HEK293 (cell line): ENCODE results near the gene MAP2K6.

Experiments
- CTCF ChIA-PET: fragments of 350-600 bp; formaldehyde crosslinking; extraction: SDS; loops from one replicate; lab custom pipeline; 2021; ENCODE audit warnings: antibody characterized with exemption; lab: Yijun Ruan, JAX
- POLR2A ChIA-PET: fragments of 300-600 bp; formaldehyde crosslinking; extraction: SDS; loops from one replicate; lab custom pipeline; 2020; ENCODE audit warnings: antibody characterized with exemption, inconsistent platforms; lab: Yijun Ruan, JAX
- H3K27ac ChIP-seq: fragments of 200-500 bp; sonication (Bioruptor generic); 2 replicates; pipeline ENCODE4 v1.5.1; 2014; ENCODE audit warnings: low read depth, low read length, control low read depth, inconsistent platforms; ENCODE audit errors: extremely low read depth
- H3K36me3 ChIP-seq, 2 experiments: fragments of 200-500 bp in 1 of 2; sonication (Bioruptor generic) in 1 of 2; 1 replicate in 1 of 2; 2 replicates in 1 of 2; pipeline ENCODE4 v1.5.1; 2014 to 2017; ENCODE audit warnings: inconsistent platforms in 2 of 2, low read length in 2 of 2; ENCODE audit not compliant: control insufficient read depth in 2 of 2, insufficient read depth in 1 of 2
- H3K4me1 ChIP-seq: fragments of 200-500 bp; sonication (Bioruptor generic); 2 replicates; pipeline ENCODE4 v1.5.1; 2014; ENCODE audit warnings: mild to moderate bottlenecking, low read length, inconsistent platforms; ENCODE audit not compliant: control insufficient read depth, insufficient read depth
- H3K4me3 ChIP-seq: 2 replicates; pipeline ENCODE4 v1.5.1; 2011; ENCODE audit warnings: low read depth, mild to moderate bottlenecking, control low read depth, low read length, moderate library complexity
- H3K9me3 ChIP-seq: fragments of 200-500 bp; sonication (Bioruptor generic); 2 replicates; pipeline ENCODE4 v1.5.1; 2014; ENCODE audit warnings: low read depth, low read length, inconsistent platforms; ENCODE audit not compliant: control insufficient read depth, insufficient read depth
- BCL11A ChIP-seq: fragments of 450-650 bp; formaldehyde crosslinking; IDR thresholded peaks from 2 replicates; pipeline ENCODE4 v1.5.1; 2016; ENCODE audit warnings: low read depth, missing biosample characterization, missing genetic modification characterization
- MZF1 ChIP-seq: fragments of 450-650 bp; formaldehyde crosslinking; IDR thresholded peaks from 2 replicates; pipeline ENCODE4 v1.5.1; 2017; ENCODE audit warnings: missing biosample characterization, missing genetic modification characterization, borderline replicate concordance
- PRDM1 ChIP-seq: fragments of 450-650 bp; formaldehyde crosslinking; IDR thresholded peaks from 2 replicates; pipeline ENCODE4; 2016; ENCODE audit warnings: missing biosample characterization, missing genetic modification characterization
- REPIN1 ChIP-seq: fragments of 450-650 bp; formaldehyde crosslinking; IDR thresholded peaks from 2 replicates; pipeline ENCODE4 v1.5.1; 2017; ENCODE audit warnings: missing biosample characterization, missing genetic modification characterization, low read depth
- SCRT1 ChIP-seq: fragments of 450-650 bp; formaldehyde crosslinking; IDR thresholded peaks from 2 replicates; pipeline ENCODE4 v1.5.1; 2016; ENCODE audit warnings: missing biosample characterization, missing genetic modification characterization, borderline replicate concordance
- YY2 ChIP-seq: fragments of 450-650 bp; formaldehyde crosslinking; IDR thresholded peaks from 2 replicates; pipeline ENCODE4 v1.5.1; 2016; ENCODE audit warnings: missing biosample characterization, missing genetic modification characterization
- ZFP3 ChIP-seq: fragments of 450-650 bp; formaldehyde crosslinking; IDR thresholded peaks from 2 replicates; pipeline ENCODE4 v1.5.1; 2016; ENCODE audit warnings: low read depth, missing biosample characterization, missing genetic modification characterization
- ZNF112 ChIP-seq: fragments of 450-650 bp; formaldehyde crosslinking; IDR thresholded peaks from 2 replicates; pipeline ENCODE4 v1.5.0; 2017; ENCODE audit warnings: missing biosample characterization, missing genetic modification characterization
- ZNF169 ChIP-seq: fragments of 450-650 bp; formaldehyde crosslinking; IDR thresholded peaks from 2 replicates; pipeline ENCODE4 v1.5.1; 2016; ENCODE audit warnings: missing biosample characterization, missing genetic modification characterization
- ZNF19 ChIP-seq: fragments of 450-650 bp; formaldehyde crosslinking; IDR thresholded peaks from 2 replicates; pipeline ENCODE4; 2016; ENCODE audit warnings: missing biosample characterization, missing genetic modification characterization, low read depth
- ZNF24 ChIP-seq: fragments of 450-650 bp; formaldehyde crosslinking; IDR thresholded peaks from 2 replicates; pipeline ENCODE4 v1.5.1; 2016; ENCODE audit warnings: missing biosample characterization, missing genetic modification characterization
- ZNF274 ChIP-seq, 2 experiments: fragments of 200-500 bp in 1 of 2; fragments of 450-650 bp in 1 of 2; sonication (Bioruptor generic) in 1 of 2; formaldehyde crosslinking in 1 of 2; IDR thresholded peaks; 2 replicates each; pipeline versions ENCODE4 v1.5.1 to v1.6.1; 2014 to 2016; ENCODE audit warnings: borderline replicate concordance in 1 of 2, inconsistent platforms in 1 of 2, low read length in 1 of 2, missing biosample characterization in 1 of 2, missing genetic modification characterization in 1 of 2
- ZNF311 ChIP-seq: fragments of 450-650 bp; formaldehyde crosslinking; IDR thresholded peaks from 2 replicates; pipeline ENCODE4 v1.5.1; 2017; ENCODE audit warnings: missing biosample characterization, missing genetic modification characterization, borderline replicate concordance
- ZNF354C ChIP-seq: fragments of 450-650 bp; formaldehyde crosslinking; IDR thresholded peaks from 2 replicates; pipeline ENCODE4 v1.5.1; 2016; ENCODE audit warnings: missing biosample characterization, missing genetic modification characterization, low read depth, borderline replicate concordance
- ZNF37A ChIP-seq: fragments of 450-650 bp; IDR thresholded peaks from 2 replicates; pipeline ENCODE4 v1.5.1; 2018; ENCODE audit warnings: missing biosample characterization, missing genetic modification characterization
- ZNF423 ChIP-seq: fragments of 450-650 bp; formaldehyde crosslinking; IDR thresholded peaks from 2 replicates; pipeline ENCODE4 v1.5.1; 2016; ENCODE audit warnings: missing biosample characterization, missing genetic modification characterization
- ZNF610 ChIP-seq: fragments of 450-650 bp; formaldehyde crosslinking; IDR thresholded peaks from 2 replicates; pipeline ENCODE4 v1.5.1; 2016; ENCODE audit warnings: missing biosample characterization, missing genetic modification characterization, borderline replicate concordance
- ZNF658 ChIP-seq: fragments of 450-650 bp; formaldehyde crosslinking; IDR thresholded peaks from 2 replicates; pipeline ENCODE4; 2016; ENCODE audit warnings: missing biosample characterization, missing genetic modification characterization
- ZNF664 ChIP-seq: fragments of 450-650 bp; formaldehyde crosslinking; IDR thresholded peaks from 2 replicates; pipeline ENCODE4 v1.5.1; 2016; ENCODE audit warnings: missing biosample characterization, missing genetic modification characterization
- ZNF785 ChIP-seq: fragments of 450-650 bp; formaldehyde crosslinking; IDR thresholded peaks from 2 replicates; pipeline ENCODE4 v1.5.1; 2016; ENCODE audit warnings: missing biosample characterization, missing genetic modification characterization
- ZSCAN30 ChIP-seq: fragments of 450-650 bp; IDR thresholded peaks from 2 replicates; pipeline ENCODE4 v1.5.1; 2018; ENCODE audit warnings: missing biosample characterization, mild to moderate bottlenecking, missing genetic modification characterization, moderate library complexity
- ZXDB ChIP-seq: fragments of 450-650 bp; formaldehyde crosslinking; IDR thresholded peaks from 2 replicates; pipeline ENCODE4 v1.5.1; 2016; ENCODE audit warnings: missing biosample characterization, missing genetic modification characterization
- TF ChIP-seq, protein P1 (sequence below): fragments of 450-650 bp; formaldehyde crosslinking; IDR thresholded peaks from 2 replicates; pipeline ENCODE4 v1.5.1; 2016; ENCODE audit warnings: missing biosample characterization, missing genetic modification characterization
- TF ChIP-seq, protein P2 (sequence below): fragments of 450-650 bp; formaldehyde crosslinking; IDR thresholded peaks from 2 replicates; pipeline ENCODE4 v1.5.1; 2016; ENCODE audit warnings: missing biosample characterization, missing genetic modification characterization
- TF ChIP-seq, protein P3 (sequence below): fragments of 450-650 bp; formaldehyde crosslinking; IDR thresholded peaks from 2 replicates; pipeline ENCODE4 v1.5.0; 2017; ENCODE audit warnings: missing biosample characterization, missing genetic modification characterization, borderline replicate concordance
- TF ChIP-seq, protein P4 (sequence below): fragments of 450-650 bp; formaldehyde crosslinking; IDR thresholded peaks from 2 replicates; pipeline ENCODE4 v1.5.1; 2016; ENCODE audit warnings: missing biosample characterization, missing genetic modification characterization, low read depth
- TF ChIP-seq, protein P5 (sequence below): fragments of 450-650 bp; formaldehyde crosslinking; IDR thresholded peaks from 2 replicates; pipeline ENCODE4 v1.5.1; 2016; ENCODE audit warnings: missing biosample characterization, missing genetic modification characterization

Gene MAP2K6

DNA sequence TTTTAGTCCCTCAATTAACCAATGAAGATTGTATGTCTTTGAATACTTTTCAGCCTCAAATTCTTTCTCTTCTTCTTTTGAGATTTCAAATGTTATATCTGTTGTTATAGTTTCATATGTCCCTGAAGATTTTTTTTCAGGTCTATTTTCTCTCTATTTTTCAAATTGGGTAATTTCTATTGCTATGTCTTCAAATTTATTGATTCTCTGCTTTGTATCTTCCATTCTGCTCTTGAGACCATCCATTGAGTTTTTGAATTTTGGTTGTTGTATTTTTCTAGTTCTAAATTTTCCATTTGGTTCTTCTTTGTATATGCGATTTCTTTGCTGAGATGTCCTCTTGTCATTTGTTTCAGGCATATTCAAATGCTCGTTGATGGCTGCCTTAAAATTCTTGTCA is 26.7 kb downstream of the MAP2K6 start:
- H3K27ac ChIP-seq: no peak overlapping the region
- H3K36me3 ChIP-seq: no peaks in the 10 kb centered on the region
- no peak for TF ChIP-seq BCL11A (tag by site-specific recombination)
- no peak for TF ChIP-seq ZNF610
- TF ChIP-seq ZXDB (tag by site-specific recombination): no peak
- no peak for TF ChIP-seq ZNF24 (tag by site-specific recombination)
- no peak for TF ChIP-seq PRDM1 (tag by site-specific recombination)
- TF ChIP-seq ZNF423: no peak
- TF ChIP-seq ZNF112 (tag by site-specific recombination): no peak
- TF ChIP-seq ZNF169 (tag by site-specific recombination): no peak
- no peak for TF ChIP-seq ZSCAN30 (tag by site-specific recombination)
- TF ChIP-seq MZF1 (tag by site-specific recombination): no peak
- TF ChIP-seq, protein P1, sequence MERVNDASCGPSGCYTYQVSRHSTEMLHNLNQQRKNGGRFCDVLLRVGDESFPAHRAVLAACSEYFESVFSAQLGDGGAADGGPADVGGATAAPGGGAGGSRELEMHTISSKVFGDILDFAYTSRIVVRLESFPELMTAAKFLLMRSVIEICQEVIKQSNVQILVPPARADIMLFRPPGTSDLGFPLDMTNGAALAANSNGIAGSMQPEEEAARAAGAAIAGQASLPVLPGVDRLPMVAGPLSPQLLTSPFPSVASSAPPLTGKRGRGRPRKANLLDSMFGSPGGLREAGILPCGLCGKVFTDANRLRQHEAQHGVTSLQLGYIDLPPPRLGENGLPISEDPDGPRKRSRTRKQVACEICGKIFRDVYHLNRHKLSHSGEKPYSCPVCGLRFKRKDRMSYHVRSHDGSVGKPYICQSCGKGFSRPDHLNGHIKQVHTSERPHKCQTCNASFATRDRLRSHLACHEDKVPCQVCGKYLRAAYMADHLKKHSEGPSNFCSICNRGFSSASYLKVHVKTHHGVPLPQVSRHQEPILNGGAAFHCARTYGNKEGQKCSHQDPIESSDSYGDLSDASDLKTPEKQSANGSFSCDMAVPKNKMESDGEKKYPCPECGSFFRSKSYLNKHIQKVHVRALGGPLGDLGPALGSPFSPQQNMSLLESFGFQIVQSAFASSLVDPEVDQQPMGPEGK (tag by site-specific recombination): no peak
- TF ChIP-seq, protein P2, sequence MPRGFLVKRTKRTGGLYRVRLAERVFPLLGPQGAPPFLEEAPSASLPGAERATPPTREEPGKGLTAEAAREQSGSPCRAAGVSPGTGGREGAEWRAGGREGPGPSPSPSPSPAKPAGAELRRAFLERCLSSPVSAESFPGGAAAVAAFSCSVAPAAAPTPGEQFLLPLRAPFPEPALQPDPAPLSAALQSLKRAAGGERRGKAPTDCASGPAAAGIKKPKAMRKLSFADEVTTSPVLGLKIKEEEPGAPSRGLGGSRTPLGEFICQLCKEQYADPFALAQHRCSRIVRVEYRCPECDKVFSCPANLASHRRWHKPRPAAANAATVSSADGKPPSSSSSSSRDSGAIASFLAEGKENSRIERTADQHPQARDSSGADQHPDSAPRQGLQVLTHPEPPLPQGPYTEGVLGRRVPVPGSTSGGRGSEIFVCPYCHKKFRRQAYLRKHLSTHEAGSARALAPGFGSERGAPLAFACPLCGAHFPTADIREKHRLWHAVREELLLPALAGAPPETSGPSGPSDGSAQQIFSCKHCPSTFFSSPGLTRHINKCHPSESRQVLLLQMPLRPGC (tag by site-specific recombination): no peak
- TF ChIP-seq ZFP3 (tag by site-specific recombination): no peak
- TF ChIP-seq, protein P3, sequence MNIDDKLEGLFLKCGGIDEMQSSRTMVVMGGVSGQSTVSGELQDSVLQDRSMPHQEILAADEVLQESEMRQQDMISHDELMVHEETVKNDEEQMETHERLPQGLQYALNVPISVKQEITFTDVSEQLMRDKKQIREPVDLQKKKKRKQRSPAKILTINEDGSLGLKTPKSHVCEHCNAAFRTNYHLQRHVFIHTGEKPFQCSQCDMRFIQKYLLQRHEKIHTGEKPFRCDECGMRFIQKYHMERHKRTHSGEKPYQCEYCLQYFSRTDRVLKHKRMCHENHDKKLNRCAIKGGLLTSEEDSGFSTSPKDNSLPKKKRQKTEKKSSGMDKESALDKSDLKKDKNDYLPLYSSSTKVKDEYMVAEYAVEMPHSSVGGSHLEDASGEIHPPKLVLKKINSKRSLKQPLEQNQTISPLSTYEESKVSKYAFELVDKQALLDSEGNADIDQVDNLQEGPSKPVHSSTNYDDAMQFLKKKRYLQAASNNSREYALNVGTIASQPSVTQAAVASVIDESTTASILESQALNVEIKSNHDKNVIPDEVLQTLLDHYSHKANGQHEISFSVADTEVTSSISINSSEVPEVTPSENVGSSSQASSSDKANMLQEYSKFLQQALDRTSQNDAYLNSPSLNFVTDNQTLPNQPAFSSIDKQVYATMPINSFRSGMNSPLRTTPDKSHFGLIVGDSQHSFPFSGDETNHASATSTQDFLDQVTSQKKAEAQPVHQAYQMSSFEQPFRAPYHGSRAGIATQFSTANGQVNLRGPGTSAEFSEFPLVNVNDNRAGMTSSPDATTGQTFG (tag by site-specific recombination): no peak
- ChIA-PET CTCF (no interaction called here), POLR2A (no interaction called here)
- no peaks in the 10 kb centered on the region for H3K9me3 ChIP-seq
- no peaks in the 10 kb centered on the region for H3K4me1 ChIP-seq
- no peak overlapping the region for H3K4me3 ChIP-seq

- Histone ChIP-seq H3K4me1 (no peaks in the 10 kb centered on the region), H3K27ac (no peak overlapping the region), H3K9me3 (no peaks in the 10 kb centered on the region), H3K36me3 (no peaks in the 10 kb centered on the region), H3K4me3 (no peak overlapping the region)
- CTCF ChIA-PET: no interaction called here
- POLR2A ChIA-PET: no interaction called here
- TF ChIP-seq ZFP3 (tag by site-specific recombination) (no peak), ZNF664 (tag by site-specific recombination) (no peak), YY2 (tag by site-specific recombination) (no peak), ZXDB (tag by site-specific recombination) (no peak), ZNF354C (tag by site-specific recombination) (no peak), ZNF785 (tag by site-specific recombination) (no peak), ZNF37A (tag by site-specific recombination) (no peak), ZNF610 (no peak), ZNF19 (no peak), SCRT1 (tag by site-specific recombination) (no peak), REPIN1 (tag by site-specific recombination) (no peak), ZNF311 (tag by site-specific recombination) (no peak), ZNF658 (tag by site-specific recombination) (no peak), ZNF274 (IDR thresholded peaks at IDR 0.05; ENCODE audit: low read length) (no peak), ZNF274 (tag by site-specific recombination; IDR thresholded peaks at IDR 0.05; ENCODE audit: borderline replicate concordance) (no peak)
- TF ChIP-seq, protein P4, sequence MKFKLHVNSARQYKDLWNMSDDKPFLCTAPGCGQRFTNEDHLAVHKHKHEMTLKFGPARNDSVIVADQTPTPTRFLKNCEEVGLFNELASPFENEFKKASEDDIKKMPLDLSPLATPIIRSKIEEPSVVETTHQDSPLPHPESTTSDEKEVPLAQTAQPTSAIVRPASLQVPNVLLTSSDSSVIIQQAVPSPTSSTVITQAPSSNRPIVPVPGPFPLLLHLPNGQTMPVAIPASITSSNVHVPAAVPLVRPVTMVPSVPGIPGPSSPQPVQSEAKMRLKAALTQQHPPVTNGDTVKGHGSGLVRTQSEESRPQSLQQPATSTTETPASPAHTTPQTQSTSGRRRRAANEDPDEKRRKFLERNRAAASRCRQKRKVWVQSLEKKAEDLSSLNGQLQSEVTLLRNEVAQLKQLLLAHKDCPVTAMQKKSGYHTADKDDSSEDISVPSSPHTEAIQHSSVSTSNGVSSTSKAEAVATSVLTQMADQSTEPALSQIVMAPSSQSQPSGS (tag by site-specific recombination): no peak
- TF ChIP-seq, protein P5, sequence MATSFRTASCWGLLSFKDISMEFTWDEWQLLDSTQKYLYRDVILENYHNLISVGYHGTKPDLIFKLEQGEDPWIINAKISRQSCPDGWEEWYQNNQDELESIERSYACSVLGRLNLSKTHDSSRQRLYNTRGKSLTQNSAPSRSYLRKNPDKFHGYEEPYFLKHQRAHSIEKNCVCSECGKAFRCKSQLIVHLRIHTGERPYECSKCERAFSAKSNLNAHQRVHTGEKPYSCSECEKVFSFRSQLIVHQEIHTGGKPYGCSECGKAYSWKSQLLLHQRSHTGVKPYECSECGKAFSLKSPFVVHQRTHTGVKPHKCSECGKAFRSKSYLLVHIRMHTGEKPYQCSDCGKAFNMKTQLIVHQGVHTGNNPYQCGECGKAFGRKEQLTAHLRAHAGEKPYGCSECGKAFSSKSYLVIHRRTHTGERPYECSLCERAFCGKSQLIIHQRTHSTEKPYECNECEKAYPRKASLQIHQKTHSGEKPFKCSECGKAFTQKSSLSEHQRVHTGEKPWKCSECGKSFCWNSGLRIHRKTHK (tag by site-specific recombination): no peak
Observed at GRCh38 chr17:69443138-69443537, 28.6 kb downstream of the MAP2K6 start.
